Skeletal muscle cell (primary cell): ENCODE measurements around the gene PDILT.
"Not testable (repeated sequence)": the region's sequence is repeated elsewhere in the genome, so short reads cannot be mapped to it uniquely, and the experiment has no call there.

Experiments
- DNase-seq: peaks from one replicate; pipeline ENCODE4 v3.0.0-alpha.2; 2010; ENCODE audit warnings: low read depth
- H3K4me3 ChIP-seq: 2 replicates; pipeline ENCODE4 v1.5.1; 2011; ENCODE audit warnings: low read depth, mild to moderate bottlenecking, control low read depth, low read length, moderate library complexity

Gene PDILT

GRCh38 chr16:20329392-20330138 is 75.0 kb downstream of the PDILT start:
- DNase-seq = no peak
- H3K4me3 ChIP-seq = no peak overlapping the region

- H3K4me3 ChIP-seq = no peak within 1 kb of the TSS
- no peak for DNase-seq
Measured at GRCh38 chr16:20327444-20328041, 77.0 kb downstream of the PDILT start, which contains the start of gene GP2. Gene GP2, minus strand, starts transcription at chr16:20327513. Its CDS starts 1,082 bp downstream, at chr16:20326431.

GRCh38 chr16:20326321-20326720 is 78.2 kb downstream of the PDILT start:
- DNase-seq = no peak
- no peak overlapping the region for H3K4me3 ChIP-seq

- no peak overlapping the region for H3K4me3 ChIP-seq
- no peak for DNase-seq
Measured at GRCh38 chr16:20325005-20325404, 79.5 kb downstream of the PDILT start.

- DNase-seq = no peak
Measured at GRCh38 chr16:20323591-20324117, 80.9 kb downstream of the PDILT start.

GRCh38 chr16:20322696-20323095 is 81.8 kb downstream of the PDILT start:
- no peak overlapping the region for H3K4me3 ChIP-seq
- no peak for DNase-seq

More at GRCh38 chr16:20323591-20324117, 80.9 kb downstream of the PDILT start:
- no peak overlapping the region for H3K4me3 ChIP-seq

GRCh38 chr16:20321671-20322070 is 82.9 kb downstream of the PDILT start:
- H3K4me3 ChIP-seq = no peak overlapping the region
- no peak for DNase-seq

GRCh38 chr16:20321051-20321450 is 83.5 kb downstream of the PDILT start:
- DNase-seq, H3K4me3 ChIP-seq: not testable (repeated sequence)

DNA sequence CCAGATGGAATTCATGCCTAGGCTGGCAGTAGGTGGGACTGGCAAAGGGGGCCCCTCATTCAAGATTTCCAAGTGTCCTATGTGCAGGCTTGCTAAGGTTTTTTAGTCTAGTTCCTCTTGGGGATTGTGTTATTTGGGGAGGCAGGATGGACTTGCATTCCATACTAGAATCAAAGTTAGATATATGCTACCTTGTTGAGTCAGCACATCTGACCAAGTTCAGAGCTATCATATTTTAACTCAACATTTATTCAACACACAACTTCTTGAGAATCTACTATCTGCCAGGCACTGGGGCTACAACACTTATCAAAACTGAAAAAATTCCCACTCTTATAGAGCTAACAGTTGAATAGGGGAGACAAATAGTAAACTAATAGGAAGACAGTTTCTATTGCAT is 83.9 kb downstream of the PDILT start:
- DNase-seq = no peak
- no peak overlapping the region for H3K4me3 ChIP-seq

- H3K4me3 ChIP-seq = no peak overlapping the region
- DNase-seq = no peak
Measured at GRCh38 chr16:20320178-20320577, 84.4 kb downstream of the PDILT start.

- H3K4me3 ChIP-seq = no peak overlapping the region
- no peak for DNase-seq
Measured at GRCh38 chr16:20319406-20319805, 85.1 kb downstream of the PDILT start.

DNA sequence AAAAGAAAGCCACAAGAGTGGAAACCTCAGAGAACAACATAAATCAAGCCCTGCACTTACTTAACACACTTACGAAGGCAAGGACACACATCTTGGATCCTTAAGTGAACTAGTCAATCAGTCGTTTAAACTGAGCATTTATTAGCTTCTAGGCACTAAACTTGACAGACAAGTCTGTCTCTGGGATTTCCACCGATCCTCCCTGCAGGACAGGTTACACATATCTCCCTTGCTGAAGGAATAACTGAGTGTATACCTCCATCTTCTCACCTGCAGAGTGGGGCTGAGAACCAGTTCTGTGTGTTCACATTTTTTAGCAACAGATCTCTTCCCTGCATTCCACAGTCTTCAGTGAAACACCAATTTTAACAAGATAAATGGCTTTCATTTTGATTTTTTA is 86.1 kb downstream of the PDILT start:
- H3K4me3 ChIP-seq = no peak overlapping the region
- DNase-seq = no peak

DNA sequence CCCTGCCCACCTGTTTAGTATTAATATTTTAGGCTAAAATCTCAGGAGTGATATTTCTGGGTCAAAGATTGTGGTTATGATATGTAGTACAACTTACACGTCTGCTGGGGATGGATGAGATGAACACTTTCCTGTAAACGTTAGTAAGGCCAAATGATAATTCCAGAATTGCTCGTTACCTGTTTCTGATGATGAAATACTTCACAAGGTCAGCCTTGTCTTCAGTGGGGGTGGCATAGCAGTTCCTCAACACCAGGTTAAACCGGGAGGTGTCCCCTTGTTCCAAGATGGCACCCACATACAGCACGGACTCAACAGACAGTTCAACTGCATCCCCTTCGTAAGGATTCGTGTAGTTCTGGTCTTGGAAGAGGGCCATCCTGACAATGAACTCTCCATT is 86.5 kb downstream of the PDILT start:
- no peak overlapping the region for H3K4me3 ChIP-seq
- no peak for DNase-seq

GRCh38 chr16:20317117-20317516 is 87.4 kb downstream of the PDILT start:
- DNase-seq = no peak
- H3K4me3 ChIP-seq = no peak overlapping the region

DNA sequence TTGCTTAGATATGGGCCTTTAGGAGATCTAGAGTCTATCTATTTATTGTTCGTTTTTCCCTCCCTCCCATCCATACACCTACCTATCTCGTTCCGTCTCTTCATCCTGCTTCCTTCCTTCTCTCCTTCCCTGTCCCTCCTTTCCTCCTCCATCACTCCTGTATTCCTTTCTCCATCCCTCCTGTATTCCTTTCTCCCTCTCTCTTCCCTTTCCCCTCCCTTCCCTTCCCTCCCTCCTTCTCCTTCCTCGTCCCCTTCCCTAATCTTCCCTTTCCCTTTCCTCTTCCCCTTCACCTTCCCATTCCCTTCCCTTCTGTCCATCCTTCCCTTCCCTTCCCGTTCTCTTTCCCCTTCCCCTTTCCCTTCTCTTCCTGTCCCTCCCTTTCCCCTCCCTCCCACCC is 87.8 kb downstream of the PDILT start:
- no peak for DNase-seq

DNA sequence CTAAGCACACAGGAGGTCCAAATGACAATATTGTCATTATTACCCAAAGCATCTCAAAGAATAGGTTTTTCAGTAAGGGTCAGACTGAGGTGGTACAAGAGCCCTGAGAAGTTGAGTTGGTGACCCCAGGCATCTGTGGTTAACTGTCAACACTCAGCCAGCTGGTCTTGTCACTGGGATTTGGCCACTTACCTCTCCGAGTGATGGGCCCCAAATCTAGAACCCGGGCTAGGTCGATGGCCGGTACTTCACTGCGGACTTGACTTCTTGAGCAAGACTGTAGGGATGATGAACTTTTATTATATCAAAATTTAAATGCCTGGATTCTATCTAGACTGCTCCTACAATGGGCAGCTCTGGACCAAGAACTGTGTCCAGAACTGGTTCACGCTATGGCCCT is 88.8 kb downstream of the PDILT start:
- no peak for DNase-seq
- no peak overlapping the region for H3K4me3 ChIP-seq

More for the DNA sequence above, 87.8 kb downstream of the PDILT start:
- no peak overlapping the region for H3K4me3 ChIP-seq

DNA sequence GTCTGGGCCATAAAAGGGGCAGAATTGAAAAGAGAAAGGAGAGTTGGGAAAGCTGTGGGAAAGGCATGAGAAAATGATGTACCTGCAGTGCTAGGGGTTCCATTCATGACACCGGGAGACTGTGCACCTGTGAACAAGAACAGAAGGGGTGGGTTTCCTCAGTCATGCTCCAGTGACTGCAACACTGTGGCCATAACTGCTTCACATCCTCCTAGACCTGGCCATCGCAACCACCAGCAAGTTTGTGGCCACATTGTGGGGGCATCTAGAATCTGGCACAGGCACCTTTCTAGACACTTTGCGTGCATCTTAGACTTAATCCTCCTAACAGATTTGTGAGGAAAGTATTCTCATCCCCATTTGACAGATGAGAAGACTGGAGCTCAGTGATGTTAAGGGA is 90.0 kb downstream of the PDILT start:
- no peak for DNase-seq
- no peak overlapping the region for H3K4me3 ChIP-seq

- no peak overlapping the region for H3K4me3 ChIP-seq
- no peak for DNase-seq
Measured at GRCh38 chr16:20313741-20314140, 90.8 kb downstream of the PDILT start.

DNA sequence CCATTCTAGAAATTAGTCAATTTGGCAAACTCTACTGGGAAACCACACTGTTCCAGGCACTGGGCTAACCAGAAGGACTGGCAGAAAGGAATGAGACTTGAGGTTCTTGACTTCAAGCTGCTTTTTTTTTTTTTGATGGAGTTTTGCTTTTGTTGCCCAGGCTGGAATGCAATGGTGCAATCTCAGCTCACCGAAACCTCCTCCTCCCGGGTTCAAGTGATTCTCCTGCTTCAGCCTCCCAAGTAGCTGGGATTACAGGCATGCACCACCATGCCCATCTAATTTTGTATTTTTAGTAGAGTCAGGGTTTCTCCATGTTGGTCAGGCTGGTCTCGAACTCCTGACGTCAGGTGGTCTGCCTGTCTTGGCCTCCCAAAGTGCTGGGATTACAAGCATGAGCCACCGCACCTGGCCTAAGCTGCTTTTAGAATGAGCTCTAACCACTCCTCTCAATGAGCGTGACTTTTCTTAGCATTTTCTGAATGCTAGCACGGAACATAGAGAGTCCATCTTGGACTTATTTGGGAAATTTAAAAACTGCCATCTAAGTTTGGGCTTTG is 91.9 kb downstream of the PDILT start:
- H3K4me3 ChIP-seq, DNase-seq: not testable (repeated sequence)

DNA sequence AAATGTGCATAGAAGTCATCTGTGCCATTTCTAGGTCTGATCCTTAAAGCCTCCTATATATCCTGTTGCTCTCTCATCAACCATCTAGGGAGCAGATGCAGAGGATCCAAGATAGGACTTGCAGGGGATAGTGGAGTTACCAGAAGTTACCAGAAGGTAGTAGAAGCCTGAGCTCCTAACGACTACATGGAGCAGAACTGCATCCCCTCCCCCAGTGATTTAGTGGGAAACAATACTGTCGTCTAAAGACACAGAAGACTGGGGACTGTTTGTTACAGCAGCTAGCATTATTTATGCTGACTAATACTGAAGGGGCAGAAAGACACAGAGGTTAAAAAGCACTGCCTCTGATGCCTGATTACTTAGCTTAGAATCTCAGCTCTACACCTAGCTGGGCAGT is 93.0 kb downstream of the PDILT start:
- no peak overlapping the region for H3K4me3 ChIP-seq
- DNase-seq = no peak
